GM20431 (cell line): Measurements from ENCODE around the gene EPOP.

Experiments used
- in situ Hi-C: fragments of 300-500 bp; cut with MseI, MboI; formaldehyde crosslinking; loops from one replicate; pipeline ENCODE4 v1.15.0; 2020; ENCODE audit warnings: low sequenced_read_pairs; ENCODE audit not compliant: unreplicated experiment

The EPOP gene

DNA sequence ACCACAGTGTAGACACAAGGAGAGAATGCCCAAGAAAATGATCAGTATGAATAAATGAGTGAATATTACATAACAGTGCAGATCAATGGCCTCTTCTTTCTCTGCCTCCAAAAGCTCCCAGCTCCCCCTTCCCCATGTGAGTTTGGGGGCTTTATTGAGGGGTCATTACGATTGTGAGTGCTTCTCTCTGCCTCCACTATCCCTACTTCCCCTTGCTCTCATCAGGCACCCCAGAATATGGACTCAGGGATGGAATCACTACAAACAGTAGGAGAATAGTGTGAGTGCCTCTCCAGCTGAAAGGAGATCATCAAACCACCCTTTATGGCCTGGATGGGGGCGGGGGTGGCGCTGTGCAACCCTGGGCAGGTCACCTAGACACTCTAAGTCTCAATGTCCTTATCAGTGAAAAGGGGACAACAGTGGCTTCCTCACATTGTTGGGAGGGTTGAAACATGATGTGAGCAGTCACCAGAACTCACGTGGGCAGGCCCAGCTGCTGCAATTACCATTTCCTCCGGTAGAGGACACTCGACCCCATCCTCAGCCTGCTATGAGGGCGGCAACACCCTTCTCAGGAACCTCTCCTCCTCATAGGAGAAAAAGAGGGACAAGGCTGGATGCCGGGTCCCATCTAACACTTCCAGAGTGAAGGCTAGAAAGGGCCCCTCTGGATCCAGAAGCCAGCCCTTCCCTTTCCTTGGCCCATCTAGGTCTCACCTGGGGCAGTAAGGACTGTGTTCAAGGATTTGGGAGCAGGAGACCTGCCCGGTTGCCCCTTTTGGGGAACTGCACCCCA, 2.1 kb upstream of the EPOP start:
- in situ Hi-C loops = no loop called here

DNA sequence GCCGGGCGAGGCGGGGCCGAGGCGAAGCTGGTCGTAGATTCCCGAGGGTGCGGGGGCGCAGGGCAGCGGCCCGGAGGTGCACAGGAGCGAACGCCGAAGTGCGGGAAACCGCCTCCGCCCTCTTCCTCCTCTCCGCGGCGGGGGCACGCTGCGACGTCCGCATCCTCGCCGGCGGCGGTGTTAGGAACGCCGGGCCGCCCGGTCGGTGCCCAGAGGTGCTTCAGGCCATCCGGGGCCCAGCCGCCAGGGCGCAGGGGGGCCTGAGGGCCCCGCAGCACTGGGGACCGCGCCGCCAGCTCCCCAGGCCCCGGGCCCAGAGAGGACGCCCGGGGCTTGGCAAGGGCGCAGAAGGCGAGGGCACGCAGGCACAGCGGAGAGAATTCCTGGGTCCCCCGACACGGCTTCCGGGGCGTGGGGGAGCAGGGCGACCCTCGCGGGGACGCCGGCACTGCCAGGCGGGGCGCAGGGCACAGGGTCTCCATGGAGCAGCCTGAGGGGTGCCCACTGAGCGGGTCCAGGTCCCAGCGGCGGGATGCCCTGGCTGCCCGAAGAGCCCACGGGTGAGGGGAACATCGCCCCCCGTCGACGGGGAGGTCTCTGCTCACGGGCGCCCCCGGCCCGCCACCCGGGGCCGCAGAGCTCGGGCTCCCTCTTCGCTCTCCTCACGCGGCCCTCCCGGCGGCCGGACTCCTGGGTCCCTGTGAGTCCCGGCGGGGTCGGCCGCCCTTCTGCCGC, 576 bp downstream of the EPOP start:
- in situ Hi-C loops = loop anchor here (25.0 kb wide), 1 partner anchor 112 kb away; no protein-coding TSS in a partner anchor

DNA sequence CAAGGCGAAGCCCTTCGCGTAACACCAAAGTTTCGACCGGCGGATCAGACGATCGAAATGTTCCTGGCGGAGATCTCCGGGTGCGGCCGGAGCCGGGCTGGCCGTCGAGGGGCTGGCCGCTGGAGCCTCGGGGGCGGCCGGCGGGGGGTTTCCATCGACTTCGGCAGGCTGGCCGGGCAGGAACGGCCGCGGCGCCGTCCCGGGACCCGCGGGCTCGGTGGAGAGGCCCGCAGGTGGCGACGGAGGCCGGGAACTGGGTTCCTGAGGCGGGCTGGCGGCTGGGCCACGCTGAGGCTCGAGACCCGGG, 1.1 kb downstream of the EPOP start:
- in situ Hi-C loops = loop anchor here (25.0 kb wide), 1 partner anchor 111 kb away; no protein-coding TSS in a partner anchor

GRCh38 chr17:38672788-38673706, 1.7 kb downstream of the EPOP start:
- in situ Hi-C loops = loop anchor here (25.0 kb wide), 1 partner anchor 111 kb away; no protein-coding TSS in a partner anchor

- in situ Hi-C loops = loop anchor here (25.0 kb wide), 1 partner anchor 110 kb away; no protein-coding TSS in a partner anchor
Measured at GRCh38 chr17:38671939-38672720, 2.6 kb downstream of the EPOP start.

GRCh38 chr17:38669520-38669919, 5.2 kb downstream of the EPOP start:
- in situ Hi-C loops = loop anchor here (10.0 to 25.0 kb wide), 3 partner anchors 55 to 235 kb away; no protein-coding TSS in a partner anchor

- in situ Hi-C loops = loop anchor here (10.0 to 25.0 kb wide), 3 partner anchors 53 to 233 kb away; no protein-coding TSS in a partner anchor
Measured at GRCh38 chr17:38667787-38668122, 7.0 kb downstream of the EPOP start.

- in situ Hi-C loops = loop anchor here (10.0 to 25.0 kb wide), 3 partner anchors 52 to 232 kb away; no protein-coding TSS in a partner anchor
Measured at GRCh38 chr17:38667099-38667786, 7.5 kb downstream of the EPOP start.

GRCh38 chr17:38663964-38664644, 10.7 kb downstream of the EPOP start:
- in situ Hi-C loops = loop anchor here (10.0 to 25.0 kb wide), 3 partner anchors 49 to 229 kb away; no protein-coding TSS in a partner anchor

DNA sequence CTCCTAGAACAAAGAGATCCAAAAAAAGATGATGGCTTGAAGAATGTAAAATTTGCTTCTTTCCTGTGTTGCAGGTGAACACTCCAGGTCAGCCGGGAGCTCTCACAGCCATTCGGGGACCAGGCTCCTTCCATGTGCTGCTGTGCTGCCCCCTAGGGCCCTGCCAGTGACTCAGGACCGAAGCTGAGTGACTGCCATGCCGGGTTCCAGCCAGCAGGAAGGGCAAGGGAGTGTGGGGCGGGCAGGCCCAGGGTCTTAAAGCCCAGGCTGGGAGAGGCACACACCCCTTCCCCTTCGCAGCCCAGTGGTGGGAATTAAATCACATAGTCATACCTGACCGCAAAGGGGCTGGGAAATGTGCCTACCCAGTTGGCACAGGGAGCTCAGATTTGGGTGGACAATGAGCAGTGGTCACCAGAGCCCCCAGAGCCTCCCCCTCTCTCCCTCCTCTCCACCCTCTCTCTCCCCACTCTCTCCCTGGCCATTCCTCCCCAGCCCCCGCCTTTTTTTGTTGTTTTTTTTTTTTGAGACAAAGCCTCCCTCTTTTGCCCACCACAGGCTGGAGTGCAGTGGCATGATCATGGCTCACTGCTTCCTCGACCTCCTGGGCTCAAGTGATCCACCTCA, 11.5 kb downstream of the EPOP start:
- in situ Hi-C loops = loop anchor here (10.0 to 25.0 kb wide), 3 partner anchors 48 to 228 kb away; no protein-coding TSS in a partner anchor

DNA sequence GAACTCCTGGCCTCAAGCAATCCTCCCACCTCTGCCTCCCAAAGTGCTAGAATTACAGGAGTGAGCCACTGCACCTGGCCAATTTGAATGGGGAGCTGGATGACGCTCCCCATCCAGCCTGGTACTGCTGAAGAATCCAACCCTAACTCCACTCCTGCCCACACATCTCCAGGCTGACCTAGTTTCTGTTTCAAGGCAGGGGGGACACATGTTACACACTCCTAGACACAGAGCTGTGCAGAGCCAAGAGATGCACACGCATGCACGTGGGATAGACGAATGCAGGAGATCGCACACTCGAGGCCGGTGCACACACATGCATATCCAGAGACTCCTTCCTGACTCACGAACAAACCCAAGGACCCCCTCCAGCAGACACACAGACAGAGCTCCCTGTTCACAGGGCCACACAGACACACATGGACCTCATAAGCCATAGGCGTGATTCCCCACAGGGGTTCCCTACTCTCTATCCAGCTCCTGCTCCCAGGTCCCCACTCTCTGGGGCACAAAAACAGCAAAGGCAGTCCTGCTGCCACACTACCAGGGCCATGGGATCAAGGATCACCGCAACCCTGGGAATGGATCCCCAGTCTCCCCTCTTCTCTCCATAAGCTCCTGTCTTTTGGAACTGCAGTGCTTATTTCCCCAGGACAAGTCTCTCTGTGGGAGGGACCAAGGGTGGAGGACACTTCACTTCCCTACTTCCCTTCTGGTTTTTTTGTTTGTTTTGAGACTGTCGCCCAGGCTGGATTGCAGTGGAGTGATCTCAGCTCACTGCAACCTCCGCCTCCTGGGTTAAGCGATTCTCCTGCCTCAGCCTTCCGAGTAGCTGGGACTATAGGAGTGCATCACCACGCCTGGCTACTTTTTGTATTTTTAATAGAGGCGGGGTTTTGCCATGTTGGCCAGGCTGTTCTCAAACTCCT, 14.4 kb downstream of the EPOP start:
- in situ Hi-C loops = loop anchor here (10.0 to 25.0 kb wide), 3 partner anchors 46 to 226 kb away; no protein-coding TSS in a partner anchor

- in situ Hi-C loops = loop anchor here (25.0 kb wide), 1 partner anchor 97 kb away; no protein-coding TSS in a partner anchor
Measured at GRCh38 chr17:38659415-38659814, 15.3 kb downstream of the EPOP start.

DNA sequence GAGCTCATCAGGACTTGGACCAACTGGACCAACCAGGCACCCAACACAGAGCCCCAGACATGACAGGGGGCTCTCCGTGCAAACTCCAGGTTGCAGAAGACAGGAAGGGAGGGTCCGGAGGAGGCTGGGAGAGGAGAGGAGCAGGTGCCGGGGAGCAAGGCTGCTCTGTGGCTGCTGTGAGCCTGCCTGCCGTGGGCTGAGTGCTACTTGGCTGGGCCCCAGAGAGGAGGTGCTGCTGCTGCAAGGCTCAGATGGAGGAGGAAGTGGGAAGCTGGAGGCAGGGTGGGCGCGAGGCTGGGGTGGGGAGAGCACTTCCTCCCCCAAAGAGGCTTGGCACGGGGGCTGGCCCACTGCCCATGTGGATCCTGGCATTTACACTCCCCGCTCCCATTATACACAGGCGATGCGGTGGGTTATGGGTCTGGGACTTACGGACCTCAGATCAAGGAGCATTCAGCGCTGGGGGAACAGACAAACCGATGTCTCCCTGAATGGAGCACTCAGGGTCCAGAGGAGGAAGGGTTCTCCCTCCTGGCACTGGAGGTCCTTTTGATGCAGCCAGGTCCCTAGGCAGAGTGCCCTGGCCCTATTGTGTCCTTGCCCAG, 15.9 kb downstream of the EPOP start:
- in situ Hi-C loops = loop anchor here (25.0 kb wide), 1 partner anchor 97 kb away; no protein-coding TSS in a partner anchor

DNA sequence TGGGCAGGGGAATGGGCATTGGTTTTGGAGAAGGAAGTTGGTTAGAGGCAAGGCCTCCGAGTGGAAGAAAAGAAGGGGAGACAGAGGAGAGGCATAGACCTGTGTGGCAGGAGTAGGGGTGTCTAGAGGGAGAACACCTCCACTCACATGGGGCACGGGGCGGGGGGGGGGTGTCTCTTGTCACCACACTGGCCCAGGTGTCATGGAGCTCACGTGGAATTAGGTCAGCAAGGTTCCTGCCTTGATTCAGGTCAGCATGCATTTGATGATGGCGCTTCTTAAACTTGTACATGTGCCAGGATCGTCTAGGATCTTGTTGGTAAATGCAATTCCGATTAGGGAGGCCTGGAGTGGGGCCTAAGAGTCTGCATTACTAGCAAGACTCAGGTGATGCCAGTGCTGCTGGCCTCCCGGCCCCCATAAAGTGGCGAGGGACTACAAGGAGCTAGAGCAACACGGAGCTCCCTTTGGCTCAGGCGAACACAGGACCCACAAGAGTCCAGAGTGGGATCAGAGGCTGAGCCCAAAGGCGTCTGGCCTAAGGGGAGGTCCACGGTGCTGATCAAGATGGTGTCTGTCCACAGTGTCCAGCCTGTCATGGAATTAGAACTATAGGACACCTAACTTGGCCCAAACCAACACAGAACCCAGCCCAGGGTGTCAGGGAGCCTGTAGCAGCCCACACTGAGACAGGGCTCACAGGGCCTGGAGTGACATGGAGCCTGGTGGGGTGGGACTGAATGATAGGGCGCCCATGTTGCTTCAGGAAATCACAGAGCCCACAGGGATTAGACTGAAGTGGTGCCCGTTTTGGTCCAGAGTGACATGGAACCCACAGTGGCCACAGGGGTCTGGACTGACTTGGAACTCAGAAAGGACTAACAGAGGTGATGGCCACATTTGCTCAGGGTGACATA, 16.7 kb downstream of the EPOP start:
- in situ Hi-C loops = loop anchor here (25.0 kb wide), 1 partner anchor 96 kb away; no protein-coding TSS in a partner anchor
